ENCODE results near the gene ANKRD53. TPM values are rescaled to one million over a fixed set of nuclear protein-coding genes. Genes with fewer than 3 reads are reported as not detected.

Gene ANKRD53
- 0.32 and 0.38 TPM in 2 replicates for total RNA-seq

GRCh38 chr2:70978341-70979179 is at the start of gene ANKRD53:
Gene ANKRD53 (plus strand): TSS chr2:70978630. CDS start chr2:70978646, 16 bp downstream.

GRCh38 chr2:70935468-70936164 is 42.8 kb upstream of the ANKRD53 start, which contains the start of gene ATP6V1B1:
Gene ATP6V1B1 (plus strand): TSS chr2:70935900. CDS start chr2:70935955, 55 bp downstream.

GRCh38 chr2:70994699-70995425 is 16.4 kb downstream of the ANKRD53 start, which contains the start of gene TEX261:
Gene TEX261 (minus strand): TSS chr2:70994873. CDS start chr2:70994757, 116 bp downstream.

Other genes starting within 250 kb of the ANKRD53 start
- gene ADD2, start 210.4 kb upstream of the ANKRD53 start, total RNA-seq, result 4.0 and 4.7 TPM in 2 replicates
- gene FIGLA, start 188.0 kb upstream of the ANKRD53 start, total RNA-seq, result not detected in 2 replicates
- 0.13 and 0.16 TPM in 2 replicates for gene CLEC4F, start 158.0 kb upstream of the ANKRD53 start, total RNA-seq
- 0.16 TPM in 1 of 2 replicates, not detected in the other for gene CD207, start 142.8 kb upstream of the ANKRD53 start, total RNA-seq
- gene VAX2, start 78.1 kb upstream of the ANKRD53 start, total RNA-seq, result 0.44 and 0.49 TPM in 2 replicates
- 0.76 and 1.1 TPM in 2 replicates for gene ATP6V1B1, start 42.7 kb upstream of the ANKRD53 start, total RNA-seq
- gene TEX261, start 16.2 kb downstream of the ANKRD53 start, total RNA-seq, result 17.3 and 50.3 TPM in 2 replicates
- gene NAGK, start 90.0 kb downstream of the ANKRD53 start, total RNA-seq, result 51.5 and 74.3 TPM in 2 replicates
- 7.6 and 9.9 TPM in 2 replicates for gene MCEE, start 151.6 kb downstream of the ANKRD53 start, total RNA-seq
- 9.7 and 21.1 TPM in 2 replicates for gene MPHOSPH10, start 152.0 kb downstream of the ANKRD53 start, total RNA-seq
- gene PAIP2B, start 248.5 kb downstream of the ANKRD53 start, total RNA-seq, result 0.65 and 1.8 TPM in 2 replicates

Measured in bladder microvascular endothelial cell (primary cell).